ENCODE measurements around the gene HECTD4. TPM values are rescaled to one million over a fixed set of nuclear protein-coding genes. Genes with fewer than 3 reads are reported as not detected.

The HECTD4 gene
- total and polyA plus RNA-seq, 4 donors, result 4.3 to 80.1 (median 25.5) TPM

DNA sequence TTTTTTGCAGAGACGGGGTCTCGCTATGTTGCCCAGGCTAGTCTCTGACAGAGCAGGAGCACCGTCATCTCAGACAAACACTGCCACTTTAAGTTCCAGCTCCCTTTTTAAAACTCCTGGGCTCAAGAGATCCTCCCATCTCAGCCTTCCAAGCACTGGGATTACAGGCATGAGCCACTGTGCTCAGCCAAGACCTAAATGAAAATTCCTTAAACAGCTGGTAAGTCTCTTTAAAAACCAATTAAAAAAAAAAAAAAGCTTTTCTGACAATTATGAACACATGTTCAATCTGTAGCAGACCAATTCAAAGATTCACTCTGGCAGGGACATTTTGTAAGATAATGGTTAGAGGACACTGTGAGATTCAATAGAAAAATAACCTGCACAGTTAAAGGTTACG lies 77.8 kb downstream of the HECTD4 start:
- Histone ChIP-seq H3K9ac (ENCODE audit: low read depth in 1 of 2, low read length in 2 of 2) (no peak overlapping the region), H3K9me3 (ENCODE audit: control insufficient read depth in 4 of 4, low read length in 3 of 4) (no peaks in the 10 kb centered on the region), H3K4me1 (ENCODE audit: control insufficient read depth in 4 of 4, insufficient read depth in 4 of 4, low read length in 3 of 4) (peaks cover 3 to 24% (median 20%) of the 10 kb centered on the region in 4 donors), H3K27me3 (ENCODE audit: control insufficient read depth in 4 of 4, insufficient read depth in 4 of 4, low read length in 3 of 4) (no peaks in the 10 kb centered on the region), H3K36me3 (ENCODE audit: control insufficient read depth in 4 of 4, insufficient read depth in 3 of 4, low read depth in 1 of 4, low read length in 3 of 4) (peaks cover 5 to 8% (median 7%) of the 10 kb centered on the region in 4 donors), H3K4me3 (ENCODE audit: low read depth in 1 of 3, low read length in 3 of 3) (no peak overlapping the region), H3K27ac (ENCODE audit: low read depth in 1 of 2, low read length in 2 of 2) (no peak overlapping the region)
- 93% methylated on average over 4 of the region's 4 CpGs for WGBS
- DNase-seq (ENCODE audit: low spot score), result no peak
- no peak for TF ChIP-seq HNF4G (IDR thresholded peaks at IDR 0.05)
- TF ChIP-seq SP1 (IDR thresholded peaks at IDR 0.05), result no peak
- TF ChIP-seq, protein P1, sequence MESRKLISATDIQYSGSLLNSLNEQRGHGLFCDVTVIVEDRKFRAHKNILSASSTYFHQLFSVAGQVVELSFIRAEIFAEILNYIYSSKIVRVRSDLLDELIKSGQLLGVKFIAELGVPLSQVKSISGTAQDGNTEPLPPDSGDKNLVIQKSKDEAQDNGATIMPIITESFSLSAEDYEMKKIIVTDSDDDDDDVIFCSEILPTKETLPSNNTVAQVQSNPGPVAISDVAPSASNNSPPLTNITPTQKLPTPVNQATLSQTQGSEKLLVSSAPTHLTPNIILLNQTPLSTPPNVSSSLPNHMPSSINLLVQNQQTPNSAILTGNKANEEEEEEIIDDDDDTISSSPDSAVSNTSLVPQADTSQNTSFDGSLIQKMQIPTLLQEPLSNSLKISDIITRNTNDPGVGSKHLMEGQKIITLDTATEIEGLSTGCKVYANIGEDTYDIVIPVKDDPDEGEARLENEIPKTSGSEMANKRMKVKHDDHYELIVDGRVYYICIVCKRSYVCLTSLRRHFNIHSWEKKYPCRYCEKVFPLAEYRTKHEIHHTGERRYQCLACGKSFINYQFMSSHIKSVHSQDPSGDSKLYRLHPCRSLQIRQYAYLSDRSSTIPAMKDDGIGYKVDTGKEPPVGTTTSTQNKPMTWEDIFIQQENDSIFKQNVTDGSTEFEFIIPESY (IDR thresholded peaks at IDR 0.05), result no peak
- TF ChIP-seq FOXA1 (IDR thresholded peaks at IDR 0.05), result no peak
- TF ChIP-seq EGR1 (IDR thresholded peaks at IDR 0.05; ENCODE audit: low read depth in 2 of 2), result no peak
- no peak for TF ChIP-seq RAD21 (IDR thresholded peaks at IDR 0.05)
- TF ChIP-seq, protein P2, sequence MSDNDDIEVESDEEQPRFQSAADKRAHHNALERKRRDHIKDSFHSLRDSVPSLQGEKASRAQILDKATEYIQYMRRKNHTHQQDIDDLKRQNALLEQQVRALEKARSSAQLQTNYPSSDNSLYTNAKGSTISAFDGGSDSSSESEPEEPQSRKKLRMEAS (IDR thresholded peaks at IDR 0.05), result no peak
- TF ChIP-seq TAF1 (conservative IDR thresholded peaks at IDR 0.05), result no peak
- no peak for TF ChIP-seq RXRA (IDR thresholded peaks at IDR 0.05)
- TF ChIP-seq, protein P3, sequence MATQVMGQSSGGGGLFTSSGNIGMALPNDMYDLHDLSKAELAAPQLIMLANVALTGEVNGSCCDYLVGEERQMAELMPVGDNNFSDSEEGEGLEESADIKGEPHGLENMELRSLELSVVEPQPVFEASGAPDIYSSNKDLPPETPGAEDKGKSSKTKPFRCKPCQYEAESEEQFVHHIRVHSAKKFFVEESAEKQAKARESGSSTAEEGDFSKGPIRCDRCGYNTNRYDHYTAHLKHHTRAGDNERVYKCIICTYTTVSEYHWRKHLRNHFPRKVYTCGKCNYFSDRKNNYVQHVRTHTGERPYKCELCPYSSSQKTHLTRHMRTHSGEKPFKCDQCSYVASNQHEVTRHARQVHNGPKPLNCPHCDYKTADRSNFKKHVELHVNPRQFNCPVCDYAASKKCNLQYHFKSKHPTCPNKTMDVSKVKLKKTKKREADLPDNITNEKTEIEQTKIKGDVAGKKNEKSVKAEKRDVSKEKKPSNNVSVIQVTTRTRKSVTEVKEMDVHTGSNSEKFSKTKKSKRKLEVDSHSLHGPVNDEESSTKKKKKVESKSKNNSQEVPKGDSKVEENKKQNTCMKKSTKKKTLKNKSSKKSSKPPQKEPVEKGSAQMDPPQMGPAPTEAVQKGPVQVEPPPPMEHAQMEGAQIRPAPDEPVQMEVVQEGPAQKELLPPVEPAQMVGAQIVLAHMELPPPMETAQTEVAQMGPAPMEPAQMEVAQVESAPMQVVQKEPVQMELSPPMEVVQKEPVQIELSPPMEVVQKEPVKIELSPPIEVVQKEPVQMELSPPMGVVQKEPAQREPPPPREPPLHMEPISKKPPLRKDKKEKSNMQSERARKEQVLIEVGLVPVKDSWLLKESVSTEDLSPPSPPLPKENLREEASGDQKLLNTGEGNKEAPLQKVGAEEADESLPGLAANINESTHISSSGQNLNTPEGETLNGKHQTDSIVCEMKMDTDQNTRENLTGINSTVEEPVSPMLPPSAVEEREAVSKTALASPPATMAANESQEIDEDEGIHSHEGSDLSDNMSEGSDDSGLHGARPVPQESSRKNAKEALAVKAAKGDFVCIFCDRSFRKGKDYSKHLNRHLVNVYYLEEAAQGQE (IDR thresholded peaks at IDR 0.05), result no peak

DNA sequence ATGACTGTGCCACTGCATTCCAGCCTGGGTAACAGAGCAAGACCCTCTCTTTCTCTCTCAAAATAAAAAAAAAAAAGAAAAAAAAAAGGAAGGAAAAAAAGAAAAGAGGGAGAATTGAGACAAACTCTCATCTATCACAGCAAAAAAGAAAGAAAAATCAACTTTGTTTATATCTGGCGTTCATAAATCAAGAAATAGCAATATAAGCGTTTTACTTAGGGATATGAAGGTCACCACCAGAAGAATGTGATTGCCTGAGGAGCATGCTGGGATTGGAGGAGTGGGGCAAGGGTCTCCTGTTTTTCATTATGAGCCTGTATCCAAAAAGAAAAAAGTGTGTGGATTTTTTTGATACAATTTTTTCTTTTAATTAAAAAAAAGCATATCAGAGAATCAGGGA lies 78.4 kb downstream of the HECTD4 start:
- no peak for DNase-seq (ENCODE audit: low spot score)
- Histone ChIP-seq H3K36me3 (ENCODE audit: control insufficient read depth in 4 of 4, insufficient read depth in 3 of 4, low read depth in 1 of 4, low read length in 3 of 4) (peaks cover 5 to 8% (median 7%) of the 10 kb centered on the region in 4 donors), H3K9ac (ENCODE audit: low read depth in 1 of 2, low read length in 2 of 2) (no peak overlapping the region), H3K27me3 (ENCODE audit: control insufficient read depth in 4 of 4, insufficient read depth in 4 of 4, low read length in 3 of 4) (no peaks in the 10 kb centered on the region), H3K4me3 (ENCODE audit: low read depth in 1 of 3, low read length in 3 of 3) (no peak overlapping the region), H3K4me1 (ENCODE audit: control insufficient read depth in 4 of 4, insufficient read depth in 4 of 4, low read length in 3 of 4) (peaks cover 3 to 19% (median 17%) of the 10 kb centered on the region in 4 donors), H3K9me3 (ENCODE audit: control insufficient read depth in 4 of 4, low read length in 3 of 4) (no peaks in the 10 kb centered on the region), H3K27ac (ENCODE audit: low read depth in 1 of 2, low read length in 2 of 2) (no peak overlapping the region)
- no peak for TF ChIP-seq NR2F2 (IDR thresholded peaks at IDR 0.05)
- TF ChIP-seq RAD21 (IDR thresholded peaks at IDR 0.05), result no peak
- TF ChIP-seq GABPA (IDR thresholded peaks at IDR 0.05 in 1 of 2, conservative IDR thresholded peaks at IDR 0.05 in 1 of 2), result no peak
- TF ChIP-seq, protein P4, sequence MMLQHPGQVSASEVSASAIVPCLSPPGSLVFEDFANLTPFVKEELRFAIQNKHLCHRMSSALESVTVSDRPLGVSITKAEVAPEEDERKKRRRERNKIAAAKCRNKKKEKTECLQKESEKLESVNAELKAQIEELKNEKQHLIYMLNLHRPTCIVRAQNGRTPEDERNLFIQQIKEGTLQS (IDR thresholded peaks at IDR 0.05), result no peak
- no peak for TF ChIP-seq YY1 (IDR thresholded peaks at IDR 0.05)
- TF ChIP-seq HNF4G (IDR thresholded peaks at IDR 0.05), result no peak
- 96% methylated on average over 2 of the region's 2 CpGs for WGBS

Measured in liver (tissue), 9 donors.